ENCODE measurements around the gene GET4. TPM values are rescaled to one million over a fixed set of nuclear protein-coding genes. Genes with fewer than 3 reads are reported as not detected.

Gene GET4
- total and polyA plus RNA-seq, 2 of the 4 experiments (the other 2 are of a cell fraction), result 11.3 to 30.9 TPM

DNA sequence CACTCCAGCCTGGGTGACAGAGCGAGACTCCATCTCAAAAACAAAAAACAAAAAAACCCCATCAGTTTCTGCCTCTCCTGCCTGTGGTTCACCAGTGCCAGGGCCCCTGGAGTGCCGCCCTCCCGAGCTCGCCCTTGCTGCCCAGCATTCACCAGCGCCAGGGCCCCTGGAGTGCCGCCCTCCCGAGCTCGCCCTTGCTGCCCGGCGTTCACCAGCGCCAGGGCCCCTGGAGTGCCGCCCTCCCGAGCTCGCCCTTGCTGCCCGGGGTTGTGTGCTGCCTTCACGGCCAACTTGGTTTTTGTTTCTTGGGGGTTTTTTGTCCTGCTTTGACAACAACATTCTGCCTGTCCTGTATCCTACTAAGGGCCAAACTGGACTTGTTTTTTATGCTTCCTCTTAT is 13.2 kb upstream of the GET4 start:
- WGBS, 2 experiments (ENCODE audit: extremely low coverage in 2 of 2, insufficient read length in 1 of 2), result no CpG with 5 or more reads among the region's 16 CpGs
- Histone ChIP-seq H3K56ac (ENCODE audit: extremely low read depth, insufficient read depth, low read length) (no peak overlapping the region), H3K27ac (ENCODE audit: insufficient read depth, low read length) (no peak overlapping the region), H3K36me3 (ENCODE audit: control insufficient read depth, insufficient read depth, low read length) (peaks cover 62% of the 10 kb centered on the region), H4K5ac (ENCODE audit: low read depth, low read length) (no peak overlapping the region), H3K79me1 (ENCODE audit: low read depth in 1 of 2, low read length in 2 of 2) (peaks cover 8 to 31% of the 10 kb centered on the region in 2 experiments), H2AK5ac (ENCODE audit: low read depth, low read length) (no peak overlapping the region), H2BK20ac (ENCODE audit: low read depth, low read length) (no peak overlapping the region), H4K8ac (ENCODE audit: low read depth in 2 of 2, low read length in 2 of 2) (no peak overlapping the region), H3K4me1 (ENCODE audit: control insufficient read depth, insufficient read depth, low read length) (peaks cover 10% of the 10 kb centered on the region), H2AFZ (replicated peaks; ENCODE audit: low read length, poor library complexity) (no peak overlapping the region), H3K23ac (ENCODE audit: low read depth, low read length) (no peak overlapping the region), H3K9ac (ENCODE audit: low read depth, low read length) (no peak overlapping the region), H2BK5ac (ENCODE audit: low read depth, low read length, poor library complexity, severe bottlenecking) (no peak overlapping the region), H3K9me3 (ENCODE audit: control insufficient read depth, insufficient read depth, low read length) (no peaks in the 10 kb centered on the region), H2AK9ac (replicated peaks; ENCODE audit: low read depth, low read length, poor library complexity) (no peak overlapping the region), H3K4ac (ENCODE audit: low read depth, low read length) (no peak overlapping the region), H3K18ac (ENCODE audit: low read depth, low read length) (no peak overlapping the region), H3K9me1 (ENCODE audit: insufficient read depth, low read length) (peaks cover 10% of the 10 kb centered on the region; the same call in 1 of the 2 replicates), H4K91ac (ENCODE audit: insufficient read depth, low read depth, low read length) (no peak overlapping the region), H2BK120ac (ENCODE audit: low read depth, low read length) (no peak overlapping the region), H3K4me2 (ENCODE audit: low read depth, low read length) (no peak overlapping the region), H3K14ac (replicated peaks; ENCODE audit: low read depth, low read length) (no peak overlapping the region), H2BK15ac (ENCODE audit: low read depth, low read length) (no peak overlapping the region), H3K27me3 (ENCODE audit: control insufficient read depth, insufficient read depth, low read length) (no peaks in the 10 kb centered on the region), H3K4me3 (ENCODE audit: insufficient read depth, low read depth, low read length) (no peak overlapping the region), H4K20me1 (ENCODE audit: insufficient read depth, low read length) (peaks cover 9% of the 10 kb centered on the region)
- TF ChIP-seq, protein P1, sequence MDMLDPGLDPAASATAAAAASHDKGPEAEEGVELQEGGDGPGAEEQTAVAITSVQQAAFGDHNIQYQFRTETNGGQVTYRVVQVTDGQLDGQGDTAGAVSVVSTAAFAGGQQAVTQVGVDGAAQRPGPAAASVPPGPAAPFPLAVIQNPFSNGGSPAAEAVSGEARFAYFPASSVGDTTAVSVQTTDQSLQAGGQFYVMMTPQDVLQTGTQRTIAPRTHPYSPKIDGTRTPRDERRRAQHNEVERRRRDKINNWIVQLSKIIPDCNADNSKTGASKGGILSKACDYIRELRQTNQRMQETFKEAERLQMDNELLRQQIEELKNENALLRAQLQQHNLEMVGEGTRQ (IDR thresholded peaks at IDR 0.05; ENCODE audit: low read depth, low read length), result no peak
- TF ChIP-seq SMC3 (IDR thresholded peaks at IDR 0.05; ENCODE audit: low read depth, low read length), result no peak
- TF ChIP-seq CHD1 (IDR thresholded peaks at IDR 0.05; ENCODE audit: low read depth, low read length), result no peak
- TF ChIP-seq CEBPB (IDR thresholded peaks at IDR 0.05; ENCODE audit: low read depth, low read length), result no peak
- TF ChIP-seq RCOR1 (IDR thresholded peaks at IDR 0.05; ENCODE audit: insufficient replicate concordance, low read length), result no peak
- TF ChIP-seq MAFK (IDR thresholded peaks at IDR 0.05; ENCODE audit: low read depth, low read length), result no peak
- TF ChIP-seq RFX5 (IDR thresholded peaks at IDR 0.05; ENCODE audit: low read depth, low read length), result no peak
- no peak for TF ChIP-seq MAZ (IDR thresholded peaks at IDR 0.05; ENCODE audit: borderline replicate concordance, low read depth, low read length)
- no peak for TF ChIP-seq FOS (IDR thresholded peaks at IDR 0.05; ENCODE audit: low read depth, low read length)
- TF ChIP-seq POLR2A (IDR thresholded peaks at IDR 0.05; ENCODE audit: low read depth, low read length), result no peak
- TF ChIP-seq NFE2L2 (IDR thresholded peaks at IDR 0.05; ENCODE audit: low read depth, low read length), result no peak
- TF ChIP-seq BHLHE40 (IDR thresholded peaks at IDR 0.05; ENCODE audit: low read depth, low read length), result no peak
- TF ChIP-seq, protein P2, sequence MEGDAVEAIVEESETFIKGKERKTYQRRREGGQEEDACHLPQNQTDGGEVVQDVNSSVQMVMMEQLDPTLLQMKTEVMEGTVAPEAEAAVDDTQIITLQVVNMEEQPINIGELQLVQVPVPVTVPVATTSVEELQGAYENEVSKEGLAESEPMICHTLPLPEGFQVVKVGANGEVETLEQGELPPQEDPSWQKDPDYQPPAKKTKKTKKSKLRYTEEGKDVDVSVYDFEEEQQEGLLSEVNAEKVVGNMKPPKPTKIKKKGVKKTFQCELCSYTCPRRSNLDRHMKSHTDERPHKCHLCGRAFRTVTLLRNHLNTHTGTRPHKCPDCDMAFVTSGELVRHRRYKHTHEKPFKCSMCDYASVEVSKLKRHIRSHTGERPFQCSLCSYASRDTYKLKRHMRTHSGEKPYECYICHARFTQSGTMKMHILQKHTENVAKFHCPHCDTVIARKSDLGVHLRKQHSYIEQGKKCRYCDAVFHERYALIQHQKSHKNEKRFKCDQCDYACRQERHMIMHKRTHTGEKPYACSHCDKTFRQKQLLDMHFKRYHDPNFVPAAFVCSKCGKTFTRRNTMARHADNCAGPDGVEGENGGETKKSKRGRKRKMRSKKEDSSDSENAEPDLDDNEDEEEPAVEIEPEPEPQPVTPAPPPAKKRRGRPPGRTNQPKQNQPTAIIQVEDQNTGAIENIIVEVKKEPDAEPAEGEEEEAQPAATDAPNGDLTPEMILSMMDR (conservative IDR thresholded peaks at IDR 0.05; ENCODE audit: low read depth, low read length), result no peak
- TF ChIP-seq RAD21 (IDR thresholded peaks at IDR 0.05; ENCODE audit: low read length), result no peak
- TF ChIP-seq, protein P3, sequence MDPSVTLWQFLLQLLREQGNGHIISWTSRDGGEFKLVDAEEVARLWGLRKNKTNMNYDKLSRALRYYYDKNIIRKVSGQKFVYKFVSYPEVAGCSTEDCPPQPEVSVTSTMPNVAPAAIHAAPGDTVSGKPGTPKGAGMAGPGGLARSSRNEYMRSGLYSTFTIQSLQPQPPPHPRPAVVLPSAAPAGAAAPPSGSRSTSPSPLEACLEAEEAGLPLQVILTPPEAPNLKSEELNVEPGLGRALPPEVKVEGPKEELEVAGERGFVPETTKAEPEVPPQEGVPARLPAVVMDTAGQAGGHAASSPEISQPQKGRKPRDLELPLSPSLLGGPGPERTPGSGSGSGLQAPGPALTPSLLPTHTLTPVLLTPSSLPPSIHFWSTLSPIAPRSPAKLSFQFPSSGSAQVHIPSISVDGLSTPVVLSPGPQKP (IDR thresholded peaks at IDR 0.05; ENCODE audit: borderline replicate concordance, low read depth, low read length), result no peak
- TF ChIP-seq MXI1 (IDR thresholded peaks at IDR 0.05; ENCODE audit: borderline replicate concordance, low read depth, low read length), result no peak
- BruUV-seq (replicated peaks), result no TSS peak
- dilution Hi-C loops (cut with HindIII; ENCODE audit: low sequenced_read_pairs, unreplicated experiment), result no loop called here
- DNase-seq (no peak), ATAC-seq (ENCODE audit: low read depth) (no peak)
- POLR2A ChIA-PET (ENCODE audit: unreplicated experiment), result no interaction called here
- CTCF ChIA-PET, result interaction anchor here (1.3 kb wide), 1 partner anchor 8 kb away, joined by 4 read pairs; no protein-coding TSS in a partner anchor
- intact Hi-C loops (cut with micrococcal nuclease), result no loop called here
- in situ Hi-C loops (cut with MboI; ENCODE audit: low sequenced_read_pairs), result no loop called here

Measured in IMR-90 (cell line).